Fibroblast of lung (primary cell): ENCODE data around the gene ACSF2. TPM values are rescaled to one million over a fixed set of nuclear protein-coding genes. Genes with fewer than 3 reads are reported as not detected.

Experiments
- DNase-seq, 2 donors: peaks; one replicate each; pipeline versions ENCODE4 v3.0.0 to v3.0.0-alpha.2; 2010; ENCODE audit warnings: low read depth in 2 of 2
- H2AFZ ChIP-seq: 2 replicates; pipeline ENCODE4 v1.5.1; 2012; ENCODE audit warnings: low read length, control low read depth, inconsistent platforms
- H3K27ac ChIP-seq: 2 replicates; pipeline ENCODE4 v1.5.1; 2011; ENCODE audit warnings: low read length, control low read depth; ENCODE audit not compliant: insufficient read depth
- H3K27me3 ChIP-seq: 2 replicates; pipeline ENCODE4 v1.5.1; 2011; ENCODE audit warnings: mild to moderate bottlenecking, low read length; ENCODE audit not compliant: control insufficient read depth, insufficient read depth
- H3K36me3 ChIP-seq: 2 replicates; pipeline ENCODE4 v1.5.1; 2011; ENCODE audit warnings: low read length; ENCODE audit not compliant: control insufficient read depth, insufficient read depth
- H3K4me1 ChIP-seq: 2 replicates; pipeline ENCODE4 v1.5.1; 2011; ENCODE audit warnings: low read length; ENCODE audit not compliant: control insufficient read depth, insufficient read depth; ENCODE audit errors: extremely low read depth
- H3K4me2 ChIP-seq: 2 replicates; pipeline ENCODE4 v1.5.1; 2011; ENCODE audit warnings: low read length, control low read depth; ENCODE audit not compliant: insufficient read depth; ENCODE audit errors: extremely low read depth
- H3K4me3 ChIP-seq, 4 experiments: fragments of 200-600 bp in 1 of 4; sonication (generic) in 1 of 4; replicated peaks in 1 of 4; 2 replicates each; pipeline ENCODE4 v1.5.1; 2011 to 2016; ENCODE audit warnings: low read length in 4 of 4, low read depth in 3 of 4, mild to moderate bottlenecking in 3 of 4, control low read depth in 2 of 4, inconsistent platforms in 1 of 4, mixed read lengths in 1 of 4; ENCODE audit not compliant: insufficient read depth in 1 of 4; ENCODE audit errors: control extremely low read depth in 1 of 4
- H3K79me2 ChIP-seq: 2 replicates; pipeline ENCODE4 v1.5.1; 2012; ENCODE audit warnings: mild to moderate bottlenecking, low read length, inconsistent platforms; ENCODE audit not compliant: control insufficient read depth, insufficient read depth
- H3K9ac ChIP-seq: 2 replicates; pipeline ENCODE4 v1.5.1; 2011; ENCODE audit warnings: mild to moderate bottlenecking, low read length, control low read depth; ENCODE audit not compliant: insufficient read depth
- H3K9me3 ChIP-seq: 2 replicates; pipeline ENCODE4 v1.5.1; 2012; ENCODE audit warnings: low read depth, low read length; ENCODE audit not compliant: control insufficient read depth, insufficient read depth
- H4K20me1 ChIP-seq: 2 replicates; pipeline ENCODE4 v1.5.1; 2011; ENCODE audit warnings: low read length; ENCODE audit not compliant: control insufficient read depth, insufficient read depth; ENCODE audit errors: extremely low read depth
- CTCF ChIP-seq, 2 donors: IDR thresholded peaks in 1 of 2; conservative IDR thresholded peaks in 1 of 2; 1 replicate in 1 of 2; 2 replicates in 1 of 2; pipeline ENCODE4 v1.5.1; 2011 to 2012; ENCODE audit warnings: low read length in 2 of 2, control low read depth in 1 of 2, inconsistent platforms in 1 of 2, low read depth in 1 of 2, mild to moderate bottlenecking in 1 of 2
- EZH2 ChIP-seq: IDR thresholded peaks from 2 replicates; pipeline ENCODE4 v1.5.1; 2012; ENCODE audit warnings: low read length, control low read depth, mild to moderate bottlenecking; ENCODE audit errors: missing control alignments
- polyA plus RNA-seq, 2 donors: library from polyadenylated mRNA; depleted of rRNA in 1 of 2; stranded (reverse) in 1 of 2; unstranded in 1 of 2; fragments of >200 nt; gene quantifications; 2 replicates each; pipeline ENCODE4 v1.2.1, GENCODE V29; 2011 to 2012; ENCODE audit warnings: missing spikeins in 1 of 2
- total RNA-seq: library from RNA; depleted of rRNA; stranded (reverse); fragments of >200 nt; gene quantifications from 2 replicates; pipeline ENCODE4 v1.2.1, GENCODE V29; 2014

ACSF2 gene
- total and polyA plus RNA-seq, 2 donors (not counting 1 experiment from before 2014, with no cell fraction given): 16.5 to 23.6 TPM

DNA sequence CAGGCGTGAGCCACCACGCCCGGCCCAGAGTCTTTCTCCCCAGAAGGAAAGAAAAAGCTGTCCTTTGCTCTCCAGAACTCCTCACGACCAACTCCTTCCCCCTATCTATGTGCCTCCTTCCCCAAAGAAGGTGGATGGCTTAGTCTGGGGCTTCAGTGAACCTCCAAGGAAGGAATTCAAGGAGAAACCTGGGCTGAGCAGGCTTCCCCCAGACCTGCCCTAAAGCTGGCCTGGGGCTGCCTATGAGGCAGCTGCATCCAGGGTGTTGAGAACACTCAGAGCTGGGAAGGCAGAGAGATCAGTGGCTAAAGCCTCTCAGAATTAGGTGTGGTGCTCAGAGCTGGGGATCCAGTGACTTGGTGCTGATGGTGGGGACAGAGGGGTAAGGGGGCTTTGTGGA is 3.8 kb downstream of the ACSF2 start:
- no peaks in the 10 kb centered on the region for H3K36me3 ChIP-seq
- TF ChIP-seq EZH2: no peak
- no peak for TF ChIP-seq CTCF (conservative IDR thresholded peaks at IDR 0.05 in 1 of 2, IDR thresholded peaks at IDR 0.05 in 1 of 2; ENCODE audit: low read depth in 1 of 2, low read length in 2 of 2)
- no peaks in the 10 kb centered on the region for H3K79me2 ChIP-seq
- no peak overlapping the region for H3K4me2 ChIP-seq
- no peak overlapping the region for H2AFZ ChIP-seq
- H3K9ac ChIP-seq: no peak overlapping the region
- no peak overlapping the region for H3K4me3 ChIP-seq
- no peaks in the 10 kb centered on the region for H3K27me3 ChIP-seq
- H4K20me1 ChIP-seq: no peaks in the 10 kb centered on the region
- no peak for DNase-seq
- no peaks in the 10 kb centered on the region for H3K9me3 ChIP-seq
- peaks cover 8% of the 10 kb centered on the region for H3K4me1 ChIP-seq
- no peak overlapping the region for H3K27ac ChIP-seq

GRCh38 chr17:50430821-50431618 is 5.0 kb downstream of the ACSF2 start:
- TF ChIP-seq EZH2 (no peak), CTCF (conservative IDR thresholded peaks at IDR 0.05 in 1 of 2, IDR thresholded peaks at IDR 0.05 in 1 of 2; ENCODE audit: low read depth in 1 of 2, low read length in 2 of 2) (no peak)
- H3K27ac ChIP-seq: no peak overlapping the region
- H3K79me2 ChIP-seq: no peaks in the 10 kb centered on the region
- H4K20me1 ChIP-seq: no peaks in the 10 kb centered on the region
- H3K9ac ChIP-seq: no peak overlapping the region
- H3K4me2 ChIP-seq: no peak overlapping the region
- H3K27me3 ChIP-seq: no peaks in the 10 kb centered on the region
- H2AFZ ChIP-seq: no peak overlapping the region
- DNase-seq: no peak
- no peaks in the 10 kb centered on the region for H3K36me3 ChIP-seq
- H3K4me1 ChIP-seq: no peaks in the 10 kb centered on the region
- no peaks in the 10 kb centered on the region for H3K9me3 ChIP-seq
- no peak overlapping the region for H3K4me3 ChIP-seq

DNA sequence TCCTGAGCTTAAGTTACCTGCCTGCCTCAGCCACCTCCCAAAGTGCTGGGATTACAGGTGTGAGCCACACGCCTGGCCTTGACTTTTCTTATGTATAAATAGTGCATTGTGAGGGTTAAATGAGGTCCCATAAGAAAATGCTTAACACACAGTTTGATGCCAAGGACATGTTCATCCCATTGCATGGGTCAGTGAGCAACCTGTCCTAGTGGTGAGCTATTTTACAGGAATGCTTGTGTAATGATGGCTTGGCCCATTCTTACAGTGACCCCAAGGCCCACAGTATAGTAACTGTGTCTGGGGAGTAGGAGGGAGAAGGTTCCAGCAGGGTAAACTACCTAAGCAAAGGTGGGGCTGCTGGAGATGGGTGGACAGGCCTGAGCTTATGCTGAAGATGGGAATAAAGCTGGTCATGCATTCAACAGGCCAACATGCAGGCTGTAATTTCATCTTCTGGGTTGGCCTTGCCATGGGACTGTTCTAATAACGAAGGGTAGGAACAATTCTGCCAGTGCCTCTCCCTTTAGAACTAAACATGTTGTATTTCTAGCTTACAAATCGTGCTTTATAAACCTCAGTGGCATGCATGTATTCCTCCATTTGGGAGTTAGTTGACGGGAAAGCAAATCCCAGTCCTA is 6.2 kb downstream of the ACSF2 start:
- no peak overlapping the region for H3K4me3 ChIP-seq
- H3K36me3 ChIP-seq: no peaks in the 10 kb centered on the region
- no peak overlapping the region for H3K4me2 ChIP-seq
- H4K20me1 ChIP-seq: no peaks in the 10 kb centered on the region
- no peak overlapping the region for H3K27ac ChIP-seq
- no peaks in the 10 kb centered on the region for H3K27me3 ChIP-seq
- H2AFZ ChIP-seq: no peak overlapping the region
- no peaks in the 10 kb centered on the region for H3K4me1 ChIP-seq
- TF ChIP-seq EZH2 (no peak), CTCF (conservative IDR thresholded peaks at IDR 0.05 in 1 of 2, IDR thresholded peaks at IDR 0.05 in 1 of 2; ENCODE audit: low read depth in 1 of 2, low read length in 2 of 2) (no peak)
- no peaks in the 10 kb centered on the region for H3K79me2 ChIP-seq
- no peaks in the 10 kb centered on the region for H3K9me3 ChIP-seq
- H3K9ac ChIP-seq: no peak overlapping the region
- no peak for DNase-seq
